Suprapubic skin (tissue), 4 donors: ENCODE data around the gene CFAP77. TPM values are rescaled to one million over a fixed set of nuclear protein-coding genes. Genes with fewer than 3 reads are reported as not detected.

Source experiments
- DNase-seq, 2 donors: peaks; one replicate each; pipeline ENCODE4 v3.0.0-alpha.2; 2019; ENCODE audit warnings: low spot score in 2 of 2
- H3K27ac ChIP-seq: fragments of 200-600 bp; sonication (generic); one replicate; pipeline ENCODE4 v1.5.1; 2019
- H3K27me3 ChIP-seq: fragments of 200-600 bp; sonication (generic); one replicate; pipeline ENCODE4 v1.5.1; 2019
- H3K36me3 ChIP-seq: fragments of 200-600 bp; sonication (generic); one replicate; pipeline ENCODE4 v1.5.1; 2019
- H3K4me1 ChIP-seq: fragments of 200-600 bp; sonication (generic); one replicate; pipeline ENCODE4 v1.5.1; 2019
- H3K4me3 ChIP-seq: fragments of 200-600 bp; sonication (generic); one replicate; pipeline ENCODE4 v1.5.1; 2019; ENCODE audit warnings: mild to moderate bottlenecking
- H3K9me3 ChIP-seq: fragments of 200-600 bp; sonication (generic); one replicate; pipeline ENCODE4 v1.5.1; 2019
- EP300 ChIP-seq: sonication (generic); formaldehyde crosslinking; IDR thresholded peaks from one replicate; pipeline ENCODE4 v1.6.1; 2017; ENCODE audit warnings: antibody characterized with exemption
- POLR2A ChIP-seq, 2 donors: fragments of 450-650 bp; IDR thresholded peaks; one replicate each; pipeline ENCODE4 v1.6.1; 2017; ENCODE audit warnings: antibody characterized with exemption in 2 of 2, mild to moderate bottlenecking in 2 of 2, moderate library complexity in 2 of 2
- POLR2AphosphoS5 ChIP-seq, 3 donors: sonication (generic); formaldehyde crosslinking; IDR thresholded peaks; one replicate each; pipeline ENCODE4 v1.6.1; 2017; ENCODE audit warnings: antibody characterized with exemption in 3 of 3
- WGBS: methylation state at CpG from one replicate; pipeline ENCODE4 v1.1.5; 2018; 5-methylcytosine and 5-hydroxymethylcytosine counted together
- total RNA-seq, 4 donors: library from RNA; depleted of rRNA; stranded (reverse); fragments of >200 nt; gene quantifications; one replicate each; pipeline ENCODE4 v1.1.0, GENCODE V29; 2016
- TF ChIP-seq, protein P1 (sequence below), 2 donors: fragments of 200-600 bp in 1 of 2; fragments of 450-650 bp in 1 of 2; sonication (generic) in 1 of 2; IDR thresholded peaks; one replicate each; pipeline ENCODE4 v1.5.1; 2016 to 2019; ENCODE audit warnings: antibody characterized with exemption in 2 of 2, mild to moderate bottlenecking in 1 of 2, moderate library complexity in 1 of 2

The CFAP77 gene
- total RNA-seq, 4 donors from 2014 or later: 1.0 TPM; not detected in 3

DNA sequence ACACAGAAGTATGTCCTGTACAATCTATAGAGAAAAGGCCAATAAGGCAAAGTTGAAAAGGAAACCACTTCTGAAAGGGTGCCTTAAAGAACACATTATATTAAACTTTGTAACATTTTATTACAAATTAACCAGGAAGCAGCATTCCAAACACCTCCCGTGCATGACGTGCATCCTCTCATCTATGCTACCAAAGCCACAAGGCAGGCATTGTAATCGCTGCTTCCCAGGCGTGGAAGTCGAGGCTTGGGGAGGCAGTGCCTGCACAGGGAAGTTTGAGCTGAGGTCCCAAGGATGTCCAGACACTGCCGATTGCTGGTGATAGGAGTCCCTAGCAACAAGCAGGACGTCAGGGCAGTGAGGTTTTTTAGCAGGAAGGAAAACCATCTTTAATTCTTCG, 128.1 kb downstream of the CFAP77 start:
- TF ChIP-seq POLR2A (IDR thresholded peaks at IDR 0.05) (no peak), EP300 (no peak), POLR2AphosphoS5 (IDR thresholded peaks at IDR 0.05) (no peak)
- TF ChIP-seq, protein P1, sequence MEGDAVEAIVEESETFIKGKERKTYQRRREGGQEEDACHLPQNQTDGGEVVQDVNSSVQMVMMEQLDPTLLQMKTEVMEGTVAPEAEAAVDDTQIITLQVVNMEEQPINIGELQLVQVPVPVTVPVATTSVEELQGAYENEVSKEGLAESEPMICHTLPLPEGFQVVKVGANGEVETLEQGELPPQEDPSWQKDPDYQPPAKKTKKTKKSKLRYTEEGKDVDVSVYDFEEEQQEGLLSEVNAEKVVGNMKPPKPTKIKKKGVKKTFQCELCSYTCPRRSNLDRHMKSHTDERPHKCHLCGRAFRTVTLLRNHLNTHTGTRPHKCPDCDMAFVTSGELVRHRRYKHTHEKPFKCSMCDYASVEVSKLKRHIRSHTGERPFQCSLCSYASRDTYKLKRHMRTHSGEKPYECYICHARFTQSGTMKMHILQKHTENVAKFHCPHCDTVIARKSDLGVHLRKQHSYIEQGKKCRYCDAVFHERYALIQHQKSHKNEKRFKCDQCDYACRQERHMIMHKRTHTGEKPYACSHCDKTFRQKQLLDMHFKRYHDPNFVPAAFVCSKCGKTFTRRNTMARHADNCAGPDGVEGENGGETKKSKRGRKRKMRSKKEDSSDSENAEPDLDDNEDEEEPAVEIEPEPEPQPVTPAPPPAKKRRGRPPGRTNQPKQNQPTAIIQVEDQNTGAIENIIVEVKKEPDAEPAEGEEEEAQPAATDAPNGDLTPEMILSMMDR (IDR thresholded peaks at IDR 0.05): no peak
- no peak overlapping the region for H3K4me3 ChIP-seq
- no peaks in the 10 kb centered on the region for H3K36me3 ChIP-seq
- no peak overlapping the region for H3K27ac ChIP-seq
- 76% methylated on average over 8 of the region's 8 CpGs for WGBS
- no peaks in the 10 kb centered on the region for H3K4me1 ChIP-seq
- peaks cover 3% of the 10 kb centered on the region for H3K9me3 ChIP-seq
- H3K27me3 ChIP-seq: peaks cover 13% of the 10 kb centered on the region
- no peak for DNase-seq

DNA sequence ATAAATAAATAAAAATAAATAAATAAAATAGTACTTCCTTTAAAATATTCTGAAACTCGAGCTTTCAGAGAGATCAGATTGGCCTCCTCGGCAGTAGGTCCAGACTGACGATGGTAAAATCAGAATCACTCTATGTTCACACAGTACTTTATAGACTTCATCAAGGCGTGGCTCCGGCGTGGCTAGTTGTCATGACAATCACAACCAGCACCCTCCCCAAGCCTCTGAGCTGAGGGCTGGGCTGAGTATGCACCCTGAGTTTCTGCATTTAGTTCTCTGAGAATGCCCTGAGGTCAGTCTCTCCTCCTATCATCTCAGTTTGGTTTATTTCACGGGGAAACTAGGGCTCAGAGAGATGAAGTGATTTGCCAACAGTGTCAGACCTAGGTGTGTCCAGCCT, 129.1 kb downstream of the CFAP77 start:
- peaks cover 3% of the 10 kb centered on the region for H3K9me3 ChIP-seq
- DNase-seq: no peak
- 73% methylated on average over 7 of the region's 7 CpGs for WGBS
- TF ChIP-seq POLR2AphosphoS5 (IDR thresholded peaks at IDR 0.05): no peak
- no peak for TF ChIP-seq POLR2A (IDR thresholded peaks at IDR 0.05)
- no peak for TF ChIP-seq EP300
- TF ChIP-seq, protein P1 (IDR thresholded peaks at IDR 0.05): no peak
- H3K4me1 ChIP-seq: no peaks in the 10 kb centered on the region
- no peak overlapping the region for H3K4me3 ChIP-seq
- no peaks in the 10 kb centered on the region for H3K36me3 ChIP-seq
- peaks cover 11% of the 10 kb centered on the region for H3K27me3 ChIP-seq
- no peak overlapping the region for H3K27ac ChIP-seq

DNA sequence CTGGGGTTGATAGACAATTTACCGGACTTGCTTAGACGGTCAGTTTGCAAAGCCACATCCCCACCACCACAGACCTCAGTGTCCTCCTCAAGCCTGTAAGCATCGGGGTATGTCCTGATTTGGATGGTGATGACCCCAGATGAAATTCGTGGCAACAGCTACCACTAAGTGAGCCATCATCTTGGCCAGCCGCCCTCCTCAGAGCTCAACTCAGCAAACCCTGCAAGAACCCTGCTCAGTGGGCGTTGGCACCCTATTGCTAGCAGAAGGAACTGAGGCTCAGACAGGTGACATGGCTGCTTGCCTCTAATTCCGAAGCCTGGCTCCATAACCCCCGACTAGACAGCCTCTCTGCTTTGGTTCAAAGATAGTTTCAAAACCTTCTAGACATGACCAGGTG, 131.0 kb downstream of the CFAP77 start:
- no peaks in the 10 kb centered on the region for H3K36me3 ChIP-seq
- peaks cover 14% of the 10 kb centered on the region for H3K27me3 ChIP-seq
- no peak overlapping the region for H3K4me3 ChIP-seq
- DNase-seq: no peak
- peaks cover 1% of the 10 kb centered on the region for H3K4me1 ChIP-seq
- no peak overlapping the region for H3K27ac ChIP-seq
- no peaks in the 10 kb centered on the region for H3K9me3 ChIP-seq
- WGBS: 100% methylated on average over 4 of the region's 8 CpGs
- TF ChIP-seq POLR2A (IDR thresholded peaks at IDR 0.05) (no peak), POLR2AphosphoS5 (IDR thresholded peaks at IDR 0.05) (no peak), EP300 (no peak)
- TF ChIP-seq, protein P1 (IDR thresholded peaks at IDR 0.05): no peak

DNA sequence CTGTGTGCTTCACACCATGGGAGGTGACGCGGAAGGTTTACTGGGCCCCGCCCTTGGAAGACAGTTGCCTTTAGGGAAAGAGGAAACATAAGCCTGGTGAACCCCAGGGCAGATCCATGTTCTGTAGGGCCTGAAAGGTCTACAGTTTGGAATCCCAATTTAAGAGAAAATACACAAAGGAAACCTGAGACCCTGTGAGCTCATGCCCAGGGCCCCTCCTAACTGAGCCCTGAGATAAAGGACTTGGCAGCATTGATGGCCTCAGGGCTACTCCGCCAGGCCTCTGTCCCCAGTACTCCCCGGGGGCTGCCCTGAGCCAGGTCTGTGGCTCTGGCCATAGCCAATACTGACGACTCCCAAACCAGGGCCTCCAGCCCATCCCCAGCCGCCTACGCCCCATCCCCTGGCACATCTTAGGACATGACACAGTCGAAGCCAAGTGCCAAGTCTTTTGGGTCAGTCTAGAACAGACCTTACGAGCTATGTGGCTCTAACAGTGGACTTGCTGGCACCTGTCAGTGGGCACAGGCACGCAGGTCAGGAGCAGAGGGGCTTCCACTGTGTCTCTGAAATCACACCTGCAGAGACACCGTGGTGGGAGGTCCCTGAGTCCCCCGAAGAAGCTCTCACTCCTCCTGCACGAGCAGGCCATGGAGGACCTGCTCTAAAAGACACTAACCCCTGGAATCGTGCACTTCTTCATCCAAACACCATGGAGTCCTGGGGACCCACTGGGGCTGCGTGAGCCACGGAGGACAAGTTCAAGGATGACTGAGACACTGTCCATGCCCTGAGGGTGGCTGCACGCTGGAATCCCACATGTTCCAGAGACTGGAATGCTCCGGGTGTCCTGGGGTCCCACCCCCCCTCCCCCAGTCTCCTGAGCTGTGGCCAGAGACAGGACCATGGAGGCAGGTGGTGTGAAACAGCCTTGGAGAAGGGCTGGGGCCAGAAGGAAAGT, 132.1 kb downstream of the CFAP77 start:
- Histone ChIP-seq H3K9me3 (no peaks in the 10 kb centered on the region), H3K27ac (no peak overlapping the region), H3K36me3 (no peaks in the 10 kb centered on the region), H3K4me1 (peaks cover 7% of the 10 kb centered on the region), H3K4me3 (no peak overlapping the region), H3K27me3 (peaks cover 24% of the 10 kb centered on the region)
- TF ChIP-seq POLR2A (IDR thresholded peaks at IDR 0.05): no peak
- TF ChIP-seq EP300: no peak
- TF ChIP-seq, protein P1 (IDR thresholded peaks at IDR 0.05): no peak
- no peak for TF ChIP-seq POLR2AphosphoS5 (IDR thresholded peaks at IDR 0.05)
- WGBS: 76% methylated on average over 15 of the region's 19 CpGs
- DNase-seq: no peak

DNA sequence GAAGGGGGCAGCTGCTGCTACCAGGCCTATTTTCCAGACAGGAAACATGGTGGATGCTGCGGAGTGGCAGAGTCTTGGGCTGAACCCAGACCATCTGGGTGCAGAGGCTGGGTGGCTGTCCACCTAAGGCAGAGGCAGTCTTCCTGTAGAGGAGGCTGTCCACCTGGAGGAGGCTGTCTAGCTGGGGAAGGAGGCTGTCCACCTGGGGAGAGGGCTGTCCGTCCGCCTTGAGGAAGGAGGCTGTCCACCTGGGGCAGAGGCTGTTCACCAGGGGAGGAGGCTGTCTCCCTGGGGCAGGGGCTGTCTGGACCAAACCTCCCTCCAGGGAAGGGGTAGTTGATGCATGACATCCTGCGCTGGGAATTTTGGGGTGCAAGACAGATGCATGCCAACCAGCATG, 133.2 kb downstream of the CFAP77 start:
- DNase-seq: no peak
- Histone ChIP-seq H3K27me3 (peaks cover 31% of the 10 kb centered on the region), H3K36me3 (no peaks in the 10 kb centered on the region), H3K4me1 (peaks cover 7% of the 10 kb centered on the region), H3K27ac (no peak overlapping the region), H3K9me3 (no peaks in the 10 kb centered on the region), H3K4me3 (no peak overlapping the region)
- WGBS: 100% methylated on average over 1 of the region's 4 CpGs
- TF ChIP-seq, protein P1 (IDR thresholded peaks at IDR 0.05): no peak
- TF ChIP-seq EP300 (no peak), POLR2AphosphoS5 (IDR thresholded peaks at IDR 0.05) (no peak), POLR2A (IDR thresholded peaks at IDR 0.05) (no peak)
